ENCODE data around the gene RFX8. TPM values are rescaled to one million over a fixed set of nuclear protein-coding genes. Genes with fewer than 3 reads are reported as not detected.

The RFX8 gene
- total RNA-seq, 4 donors from 2014 or later = 0.91 TPM; not detected in 3

- WGBS = 73% methylated on average over 6 of the region's 6 CpGs
- H3K27me3 ChIP-seq = no peaks in the 10 kb centered on the region
- no peaks in the 10 kb centered on the region for H3K36me3 ChIP-seq
- TF ChIP-seq CTCF (IDR thresholded peaks at IDR 0.05) (no peak), POLR2AphosphoS5 (IDR thresholded peaks at IDR 0.05) (no peak), EP300 (IDR thresholded peaks at IDR 0.05) (no peak), POLR2A (IDR thresholded peaks at IDR 0.05; ENCODE audit: low read depth) (no peak)
- H3K9me3 ChIP-seq = no peaks in the 10 kb centered on the region
- no peak overlapping the region for H3K27ac ChIP-seq (replicated peaks in 1 of 4)
- H3K4me1 ChIP-seq = no peaks in the 10 kb centered on the region
- intact Hi-C loops (cut with DNase I) = no loop called here
- H3K4me3 ChIP-seq = no peak overlapping the region
- DNase-seq (ENCODE audit: extremely low spot score) = no peak
Measured at GRCh38 chr2:101450965-101451364, 23.9 kb downstream of the RFX8 start.

DNA sequence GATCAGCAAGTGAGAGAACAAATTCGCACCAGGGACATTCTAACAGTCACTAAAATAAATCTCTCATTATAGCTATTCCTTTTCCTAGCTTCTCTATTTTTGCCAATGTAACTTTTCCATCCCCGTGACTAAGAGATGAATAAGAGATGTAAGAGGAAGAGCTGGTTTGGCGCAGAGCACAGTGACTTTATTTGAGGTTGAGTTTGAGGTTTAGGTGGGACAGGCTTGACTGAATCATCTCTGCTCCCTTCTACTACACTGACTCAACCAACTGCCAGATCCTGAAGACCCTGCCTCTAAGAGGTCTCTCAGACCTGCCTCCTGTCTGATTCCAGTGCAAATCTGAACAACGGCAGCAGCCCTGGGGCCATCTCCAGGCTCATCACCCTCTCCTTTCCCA, 28.0 kb downstream of the RFX8 start:
- 69% methylated on average over 4 of the region's 4 CpGs for WGBS
- intact Hi-C loops (cut with DNase I) = no loop called here
- no peaks in the 10 kb centered on the region for H3K36me3 ChIP-seq
- TF ChIP-seq CTCF (IDR thresholded peaks at IDR 0.05) = no peak
- no peak for TF ChIP-seq POLR2A (IDR thresholded peaks at IDR 0.05; ENCODE audit: low read depth)
- no peak overlapping the region for H3K27ac ChIP-seq (replicated peaks in 1 of 4)
- H3K4me3 ChIP-seq = no peak overlapping the region
- H3K27me3 ChIP-seq = no peaks in the 10 kb centered on the region
- DNase-seq (ENCODE audit: extremely low spot score) = no peak
- no peaks in the 10 kb centered on the region for H3K4me1 ChIP-seq
- H3K9me3 ChIP-seq = no peaks in the 10 kb centered on the region

GRCh38 chr2:101442667-101443061, 32.2 kb downstream of the RFX8 start:
- no peaks in the 10 kb centered on the region for H3K36me3 ChIP-seq
- intact Hi-C loops (cut with DNase I) = no loop called here
- no peaks in the 10 kb centered on the region for H3K9me3 ChIP-seq
- no peaks in the 10 kb centered on the region for H3K27me3 ChIP-seq
- no peak overlapping the region for H3K4me3 ChIP-seq
- no peak overlapping the region for H3K27ac ChIP-seq (replicated peaks in 1 of 4)
- DNase-seq (ENCODE audit: extremely low spot score) = no peak
- WGBS = 87% methylated on average over 3 of the region's 3 CpGs
- no peak for TF ChIP-seq POLR2A (IDR thresholded peaks at IDR 0.05; ENCODE audit: low read depth)
- no peak for TF ChIP-seq CTCF (IDR thresholded peaks at IDR 0.05)
- no peak for TF ChIP-seq EP300 (IDR thresholded peaks at IDR 0.05)
- no peak for TF ChIP-seq POLR2AphosphoS5 (IDR thresholded peaks at IDR 0.05)
- peaks cover 0 to 4% (median 0%) of the 10 kb centered on the region in 4 donors for H3K4me1 ChIP-seq

DNA sequence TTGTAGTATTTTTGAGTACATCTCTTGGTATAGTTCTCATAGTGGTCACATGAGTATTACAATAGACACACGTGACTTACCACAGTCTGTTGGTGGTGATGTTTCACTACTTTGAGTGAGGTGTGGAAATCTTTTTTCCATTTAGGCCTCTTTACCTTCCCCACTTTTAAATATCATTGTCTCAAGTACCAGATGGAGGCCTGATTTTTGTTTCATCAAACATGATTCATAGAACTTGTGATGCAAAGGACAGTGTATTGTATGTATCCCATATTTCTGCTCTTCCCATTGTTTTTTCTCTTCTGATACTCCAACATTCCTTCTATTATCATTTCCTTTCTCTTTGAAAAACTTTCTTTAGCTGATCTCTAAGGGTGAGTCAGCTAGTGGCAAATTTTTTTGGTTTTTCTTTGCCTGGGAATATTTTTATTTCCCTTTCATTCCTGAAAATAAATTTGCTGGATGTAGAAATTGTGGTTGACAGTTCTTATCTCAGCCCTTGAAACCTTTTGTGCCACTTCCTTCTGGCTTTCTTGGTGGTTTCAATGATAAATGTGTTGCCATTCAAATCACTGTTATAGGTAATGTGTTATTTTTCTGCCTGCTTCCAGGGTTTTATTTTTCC, 32.8 kb downstream of the RFX8 start:
- 59% methylated on average over 1 of the region's 1 CpG for WGBS
- TF ChIP-seq POLR2A (IDR thresholded peaks at IDR 0.05; ENCODE audit: low read depth) (no peak), POLR2AphosphoS5 (IDR thresholded peaks at IDR 0.05) (no peak), CTCF (IDR thresholded peaks at IDR 0.05) (no peak), EP300 (IDR thresholded peaks at IDR 0.05) (no peak)
- H3K27ac ChIP-seq (replicated peaks in 1 of 4) = no peak overlapping the region
- peaks cover 0 to 4% (median 0%) of the 10 kb centered on the region in 4 donors for H3K4me1 ChIP-seq
- no peak for DNase-seq (ENCODE audit: extremely low spot score)
- no peak overlapping the region for H3K4me3 ChIP-seq
- no peaks in the 10 kb centered on the region for H3K36me3 ChIP-seq
- H3K27me3 ChIP-seq = no peaks in the 10 kb centered on the region
- intact Hi-C loops (cut with DNase I) = no loop called here
- H3K9me3 ChIP-seq = no peaks in the 10 kb centered on the region

GRCh38 chr2:101440127-101440738, 34.7 kb downstream of the RFX8 start:
- WGBS = 76% methylated on average over 8 of the region's 8 CpGs
- no peak for DNase-seq (ENCODE audit: extremely low spot score)
- no peaks in the 10 kb centered on the region for H3K9me3 ChIP-seq
- no peak overlapping the region for H3K27ac ChIP-seq (replicated peaks in 1 of 4)
- H3K4me3 ChIP-seq = no peak overlapping the region
- peaks cover 0 to 8% (median 0%) of the 10 kb centered on the region in 4 donors for H3K4me1 ChIP-seq
- H3K27me3 ChIP-seq = no peaks in the 10 kb centered on the region
- intact Hi-C loops (cut with DNase I) = no loop called here
- no peaks in the 10 kb centered on the region for H3K36me3 ChIP-seq
- no peak for TF ChIP-seq CTCF (IDR thresholded peaks at IDR 0.05)
- TF ChIP-seq POLR2AphosphoS5 (IDR thresholded peaks at IDR 0.05) = no peak
- no peak for TF ChIP-seq POLR2A (IDR thresholded peaks at IDR 0.05; ENCODE audit: low read depth)

Data from esophagus muscularis mucosa (tissue), 4 donors.